Left ventricle myocardium inferior (tissue), 1 donor: Measurements from ENCODE around the gene GCG. TPM values are rescaled to one million over a fixed set of nuclear protein-coding genes. Genes with fewer than 3 reads are reported as not detected.

Experiments
- DNase-seq: peaks from one replicate; pipeline ENCODE4 v3.0.0-alpha.2; 2020
- H3K27ac ChIP-seq: fragments of 200-600 bp; replicated peaks from 2 replicates; pipeline ENCODE4 v1.8.0; 2021
- H3K27me3 ChIP-seq: fragments of 200-600 bp; 2 replicates; pipeline ENCODE4 v1.8.0; 2021; ENCODE audit warnings: low read depth
- H3K36me3 ChIP-seq: fragments of 200-600 bp; 2 replicates; pipeline ENCODE4 v1.8.0; 2021
- H3K4me1 ChIP-seq: fragments of 200-600 bp; 2 replicates; pipeline ENCODE4 v1.8.0; 2021
- H3K4me3 ChIP-seq: fragments of 200-600 bp; 2 replicates; pipeline ENCODE4 v1.8.0; 2021; ENCODE audit warnings: mild to moderate bottlenecking, moderate library complexity
- H3K9me3 ChIP-seq: fragments of 200-600 bp; replicated peaks from 2 replicates; pipeline ENCODE4 v1.8.0; 2021
- intact Hi-C: fragments of 100-400 bp; cut with micrococcal nuclease; formaldehyde crosslinking; loops from one replicate; pipeline ENCODE4 v1.11.0; 2022
- total RNA-seq: library from RNA; stranded (reverse); fragmentation: NEBNext Ultra II Directional; extraction: Animal tissue kit (Norgen Biotek cat#: 25700); gene quantifications from one replicate; pipeline ENCODE4 v1.2.1, GENCODE V29; 2021
- TF ChIP-seq, protein P1 (sequence below): fragments of 200-600 bp; IDR thresholded peaks from 2 replicates; pipeline ENCODE4 v1.8.0; 2021; ENCODE audit warnings: antibody characterized with exemption, mild to moderate bottlenecking, borderline replicate concordance
- donor health status: DM: no; HTN: yes; CAD: no; lungs with severe emphysema.

Gene GCG
- total RNA-seq, 1 donor from 2014 or later: not detected

DNA sequence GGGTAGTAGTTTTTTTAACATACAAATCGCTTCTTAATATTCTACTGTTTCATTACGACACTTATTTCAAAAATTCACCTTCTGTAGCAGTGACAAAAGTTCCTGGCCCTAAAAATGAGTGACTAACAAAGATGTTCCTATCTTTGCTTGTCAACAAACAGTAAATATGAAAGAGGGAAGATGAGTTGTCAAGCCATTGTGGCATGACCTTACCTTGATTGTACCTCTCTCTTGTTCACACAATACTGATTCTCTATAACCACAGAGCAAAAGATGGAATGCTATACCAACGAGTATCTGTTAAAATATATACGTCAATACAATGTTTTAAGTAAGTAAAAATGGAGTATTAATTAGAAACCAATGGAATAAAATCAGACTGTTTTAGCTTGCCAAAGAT is 14.7 kb upstream of the GCG start:
- intact Hi-C loops: no loop called here

DNA sequence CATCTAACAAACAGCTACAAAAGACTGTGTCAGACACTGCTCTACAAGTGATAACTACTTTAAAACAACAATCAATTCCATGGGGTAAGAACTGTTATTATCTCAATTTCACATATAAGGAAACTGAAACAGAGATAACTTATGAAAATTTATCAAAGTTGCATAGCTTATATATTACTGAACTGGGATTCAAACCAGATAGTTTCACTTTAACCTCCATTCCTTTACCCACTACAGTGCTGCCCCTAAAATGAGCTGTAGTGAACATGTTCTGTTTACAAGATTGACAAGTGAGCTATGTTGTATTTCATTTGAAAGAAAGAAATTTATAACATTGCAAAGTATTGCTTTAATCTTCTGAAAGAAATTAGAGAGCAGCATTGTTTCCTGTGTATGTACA is 14.1 kb upstream of the GCG start:
- H3K9me3 ChIP-seq: no peaks in the 10 kb centered on the region
- no peaks in the 10 kb centered on the region for H3K27me3 ChIP-seq
- no peak overlapping the region for H3K4me3 ChIP-seq
- H3K36me3 ChIP-seq: no peaks in the 10 kb centered on the region
- no peaks in the 10 kb centered on the region for H3K4me1 ChIP-seq
- H3K27ac ChIP-seq: no peak overlapping the region
- TF ChIP-seq, protein P1, sequence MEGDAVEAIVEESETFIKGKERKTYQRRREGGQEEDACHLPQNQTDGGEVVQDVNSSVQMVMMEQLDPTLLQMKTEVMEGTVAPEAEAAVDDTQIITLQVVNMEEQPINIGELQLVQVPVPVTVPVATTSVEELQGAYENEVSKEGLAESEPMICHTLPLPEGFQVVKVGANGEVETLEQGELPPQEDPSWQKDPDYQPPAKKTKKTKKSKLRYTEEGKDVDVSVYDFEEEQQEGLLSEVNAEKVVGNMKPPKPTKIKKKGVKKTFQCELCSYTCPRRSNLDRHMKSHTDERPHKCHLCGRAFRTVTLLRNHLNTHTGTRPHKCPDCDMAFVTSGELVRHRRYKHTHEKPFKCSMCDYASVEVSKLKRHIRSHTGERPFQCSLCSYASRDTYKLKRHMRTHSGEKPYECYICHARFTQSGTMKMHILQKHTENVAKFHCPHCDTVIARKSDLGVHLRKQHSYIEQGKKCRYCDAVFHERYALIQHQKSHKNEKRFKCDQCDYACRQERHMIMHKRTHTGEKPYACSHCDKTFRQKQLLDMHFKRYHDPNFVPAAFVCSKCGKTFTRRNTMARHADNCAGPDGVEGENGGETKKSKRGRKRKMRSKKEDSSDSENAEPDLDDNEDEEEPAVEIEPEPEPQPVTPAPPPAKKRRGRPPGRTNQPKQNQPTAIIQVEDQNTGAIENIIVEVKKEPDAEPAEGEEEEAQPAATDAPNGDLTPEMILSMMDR: no peak
- no peak for DNase-seq
- intact Hi-C loops: no loop called here

More for the DNA sequence above, 14.7 kb upstream of the GCG start:
- no peak for DNase-seq
- Histone ChIP-seq H3K36me3 (no peaks in the 10 kb centered on the region), H3K27ac (no peak overlapping the region), H3K9me3 (no peaks in the 10 kb centered on the region), H3K27me3 (no peaks in the 10 kb centered on the region), H3K4me3 (no peak overlapping the region), H3K4me1 (no peaks in the 10 kb centered on the region)
- TF ChIP-seq, protein P1: no peak

DNA sequence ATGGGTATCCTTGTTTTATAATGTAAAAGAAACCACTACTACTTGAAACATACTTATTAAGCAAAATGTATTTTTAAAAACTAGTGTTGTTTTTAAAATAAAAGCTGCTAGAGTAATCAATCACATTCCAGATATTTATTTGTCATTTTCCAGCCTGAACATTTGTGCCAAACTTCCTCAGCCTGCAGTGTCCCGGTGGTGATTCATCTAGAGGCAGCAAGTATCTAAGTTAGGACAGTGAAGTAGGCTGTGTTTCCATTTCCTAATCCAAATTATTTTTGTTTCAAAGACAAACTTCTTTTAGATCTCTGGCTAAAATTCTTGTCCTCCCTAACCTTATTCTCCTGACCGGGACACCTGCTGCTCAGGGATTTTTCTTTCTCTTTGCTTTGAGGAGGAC is 12.8 kb upstream of the GCG start:
- Histone ChIP-seq H3K27ac (no peak overlapping the region), H3K4me3 (no peak overlapping the region), H3K36me3 (no peaks in the 10 kb centered on the region), H3K9me3 (no peaks in the 10 kb centered on the region), H3K27me3 (no peaks in the 10 kb centered on the region), H3K4me1 (no peaks in the 10 kb centered on the region)
- intact Hi-C loops: no loop called here
- no peak for DNase-seq
- TF ChIP-seq, protein P1: no peak

DNA sequence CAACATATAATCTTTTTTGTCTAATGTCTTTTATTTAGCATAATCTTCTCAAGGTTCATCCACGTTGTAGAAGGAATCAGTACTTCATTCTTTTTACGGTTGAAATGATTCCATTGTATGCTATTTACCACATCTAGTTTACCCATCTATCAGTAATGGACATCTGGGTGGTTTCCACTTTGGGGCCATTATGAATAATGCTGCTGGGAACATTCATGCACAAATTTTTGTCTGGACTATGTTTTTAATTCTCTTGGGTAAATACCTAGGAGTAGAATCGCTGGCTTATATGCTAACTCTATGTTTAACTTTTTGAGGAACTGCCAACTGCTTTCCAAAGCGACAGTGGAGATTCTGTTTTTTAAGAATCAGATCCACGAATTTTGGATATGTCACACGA is 7.4 kb upstream of the GCG start:
- Histone ChIP-seq H3K27ac (no peak overlapping the region), H3K36me3 (no peaks in the 10 kb centered on the region), H3K9me3 (no peaks in the 10 kb centered on the region), H3K27me3 (no peaks in the 10 kb centered on the region), H3K4me3 (no peak overlapping the region), H3K4me1 (no peaks in the 10 kb centered on the region)
- TF ChIP-seq, protein P1: no peak
- intact Hi-C loops: no loop called here
- DNase-seq: no peak

DNA sequence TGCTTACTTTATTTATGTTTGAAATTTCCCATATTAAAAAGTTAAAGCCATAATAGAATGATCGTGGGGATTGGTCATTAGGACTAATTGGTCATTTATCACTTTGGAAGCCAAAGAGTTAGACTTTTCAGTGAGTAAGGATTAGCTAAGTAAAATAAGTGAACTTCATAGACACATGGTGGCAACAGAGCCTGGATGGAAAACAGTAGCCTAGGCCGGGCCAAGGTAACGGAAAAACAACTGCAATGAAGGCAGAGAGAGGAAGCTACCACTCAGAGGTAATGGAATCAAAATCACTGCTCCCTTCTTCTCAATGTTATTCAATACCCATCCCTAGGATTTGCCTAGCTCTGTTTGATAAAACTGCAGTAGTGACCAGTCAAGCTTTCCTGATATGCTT is 4.1 kb upstream of the GCG start:
- Histone ChIP-seq H3K27me3 (no peaks in the 10 kb centered on the region), H3K27ac (no peak overlapping the region), H3K36me3 (no peaks in the 10 kb centered on the region), H3K4me3 (no peak overlapping the region), H3K4me1 (no peaks in the 10 kb centered on the region), H3K9me3 (no peaks in the 10 kb centered on the region)
- TF ChIP-seq, protein P1: no peak
- intact Hi-C loops: no loop called here
- DNase-seq: no peak

DNA sequence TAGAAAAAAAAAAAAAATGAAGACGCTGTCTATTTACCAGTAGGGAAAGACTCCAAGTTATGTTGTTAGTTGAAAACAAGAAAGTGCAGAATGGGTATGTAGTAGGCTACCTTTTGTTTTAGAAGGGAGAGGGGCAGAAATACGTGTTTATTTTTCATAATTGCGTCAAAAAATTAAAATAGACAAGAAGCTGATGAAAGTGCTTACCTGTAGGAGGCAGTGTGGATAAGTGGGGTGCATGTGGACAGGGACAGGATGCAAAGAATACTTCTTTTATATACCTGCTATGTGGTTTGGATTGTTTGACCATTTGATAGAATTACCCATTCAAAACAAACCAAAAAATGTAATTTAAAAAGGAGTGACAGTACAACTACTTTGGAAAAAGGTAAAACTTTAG is 3.0 kb upstream of the GCG start:
- no peak overlapping the region for H3K27ac ChIP-seq
- intact Hi-C loops: no loop called here

More for the DNA sequence above, 3.0 kb upstream of the GCG start:
- no peaks in the 10 kb centered on the region for H3K9me3 ChIP-seq
- no peak overlapping the region for H3K4me3 ChIP-seq
- H3K27me3 ChIP-seq: no peaks in the 10 kb centered on the region
- TF ChIP-seq, protein P1: no peak
- H3K36me3 ChIP-seq: no peaks in the 10 kb centered on the region
- H3K4me1 ChIP-seq: no peaks in the 10 kb centered on the region
- DNase-seq: no peak
